Effector memory CD4-positive, alpha-beta T cell (primary cell): ENCODE results near the gene ADGRA3.

Experiments
- DNase-seq, 3 donors: peaks; one replicate each; pipeline ENCODE4 v3.0.0-alpha.2; 2020
- H3K27ac ChIP-seq: 2 replicates; pipeline ENCODE4 v1.7.0; 2013; ENCODE audit warnings: mild to moderate bottlenecking, low read length, moderate library complexity; ENCODE audit not compliant: insufficient read depth, poor library complexity, severe bottlenecking
- H3K27me3 ChIP-seq: replicated peaks from 2 replicates; pipeline ENCODE4 v1.7.0; 2013; ENCODE audit warnings: mild to moderate bottlenecking, low read length; ENCODE audit not compliant: insufficient read depth, control insufficient read depth, poor library complexity, severe bottlenecking
- H3K36me3 ChIP-seq: 2 replicates; pipeline ENCODE4 v1.7.0; 2013; ENCODE audit warnings: mild to moderate bottlenecking, low read length, moderate library complexity; ENCODE audit not compliant: control insufficient read depth, insufficient read depth
- H3K4me1 ChIP-seq: 2 replicates; pipeline ENCODE4 v1.7.0; 2013; ENCODE audit warnings: low read length, mild to moderate bottlenecking; ENCODE audit not compliant: control insufficient read depth, insufficient read depth, poor library complexity, severe bottlenecking
- H3K4me3 ChIP-seq: 2 replicates; pipeline ENCODE4 v1.7.0; 2013; ENCODE audit warnings: low read length, low read depth, mild to moderate bottlenecking; ENCODE audit not compliant: insufficient read depth, poor library complexity, severe bottlenecking
- H3K9me3 ChIP-seq: 2 replicates; pipeline ENCODE4 v1.7.0; 2013; ENCODE audit warnings: mild to moderate bottlenecking, low read length, moderate library complexity; ENCODE audit not compliant: control insufficient read depth

The ADGRA3 gene

GRCh38 chr4:22456291-22456690 lies 59.6 kb downstream of the ADGRA3 start:
- no peaks in the 10 kb centered on the region for H3K4me1 ChIP-seq
- H3K27ac ChIP-seq = no peak overlapping the region
- no peaks in the 10 kb centered on the region for H3K9me3 ChIP-seq
- no peaks in the 10 kb centered on the region for H3K36me3 ChIP-seq
- no peaks in the 10 kb centered on the region for H3K27me3 ChIP-seq
- no peak overlapping the region for H3K4me3 ChIP-seq
- DNase-seq = no peak

- Histone ChIP-seq H3K27ac (no peak overlapping the region), H3K9me3 (no peaks in the 10 kb centered on the region), H3K4me1 (no peaks in the 10 kb centered on the region), H3K27me3 (no peaks in the 10 kb centered on the region), H3K36me3 (no peaks in the 10 kb centered on the region), H3K4me3 (no peak overlapping the region)
- no peak for DNase-seq
These were observed 60.9 kb downstream of the ADGRA3 start for GRCh38 chr4:22454955-22455354.

GRCh38 chr4:22454216-22454838 lies 61.5 kb downstream of the ADGRA3 start:
- no peaks in the 10 kb centered on the region for H3K4me1 ChIP-seq
- no peaks in the 10 kb centered on the region for H3K27me3 ChIP-seq
- H3K27ac ChIP-seq = no peak overlapping the region
- H3K4me3 ChIP-seq = no peak overlapping the region
- H3K36me3 ChIP-seq = no peaks in the 10 kb centered on the region
- H3K9me3 ChIP-seq = no peaks in the 10 kb centered on the region
- DNase-seq = no peak

- Histone ChIP-seq H3K36me3 (no peaks in the 10 kb centered on the region), H3K9me3 (no peaks in the 10 kb centered on the region), H3K27ac (no peak overlapping the region), H3K27me3 (no peaks in the 10 kb centered on the region), H3K4me3 (no peak overlapping the region), H3K4me1 (no peaks in the 10 kb centered on the region)
- DNase-seq = no peak
These were observed 71.1 kb downstream of the ADGRA3 start for GRCh38 chr4:22444813-22445212.

GRCh38 chr4:22442956-22443355 lies 72.9 kb downstream of the ADGRA3 start:
- no peaks in the 10 kb centered on the region for H3K9me3 ChIP-seq
- no peaks in the 10 kb centered on the region for H3K36me3 ChIP-seq
- H3K4me3 ChIP-seq = no peak overlapping the region
- no peaks in the 10 kb centered on the region for H3K4me1 ChIP-seq
- DNase-seq = no peak
- no peaks in the 10 kb centered on the region for H3K27me3 ChIP-seq
- no peak overlapping the region for H3K27ac ChIP-seq

- no peak for DNase-seq
- H3K9me3 ChIP-seq = no peaks in the 10 kb centered on the region
- no peak overlapping the region for H3K4me3 ChIP-seq
- no peaks in the 10 kb centered on the region for H3K27me3 ChIP-seq
- H3K4me1 ChIP-seq = no peaks in the 10 kb centered on the region
- no peak overlapping the region for H3K27ac ChIP-seq
- H3K36me3 ChIP-seq = no peaks in the 10 kb centered on the region
These were observed 74.9 kb downstream of the ADGRA3 start for GRCh38 chr4:22440999-22441398.

GRCh38 chr4:22439947-22440346 lies 75.9 kb downstream of the ADGRA3 start:
- Histone ChIP-seq H3K4me3 (no peak overlapping the region), H3K9me3 (no peaks in the 10 kb centered on the region), H3K27ac (no peak overlapping the region), H3K27me3 (no peaks in the 10 kb centered on the region), H3K36me3 (no peaks in the 10 kb centered on the region), H3K4me1 (no peaks in the 10 kb centered on the region)
- no peak for DNase-seq

GRCh38 chr4:22435652-22436051 lies 80.2 kb downstream of the ADGRA3 start:
- H3K4me1 ChIP-seq = no peaks in the 10 kb centered on the region
- H3K27me3 ChIP-seq = no peaks in the 10 kb centered on the region
- no peaks in the 10 kb centered on the region for H3K9me3 ChIP-seq
- H3K27ac ChIP-seq = no peak overlapping the region
- no peak overlapping the region for H3K4me3 ChIP-seq
- H3K36me3 ChIP-seq = no peaks in the 10 kb centered on the region
- no peak for DNase-seq

GRCh38 chr4:22434895-22435294 lies 81.0 kb downstream of the ADGRA3 start:
- Histone ChIP-seq H3K4me1 (no peaks in the 10 kb centered on the region), H3K27ac (no peak overlapping the region), H3K36me3 (no peaks in the 10 kb centered on the region), H3K4me3 (no peak overlapping the region), H3K27me3 (no peaks in the 10 kb centered on the region), H3K9me3 (no peaks in the 10 kb centered on the region)
- no peak for DNase-seq

GRCh38 chr4:22430626-22431025 lies 85.2 kb downstream of the ADGRA3 start:
- H3K27ac ChIP-seq = no peak overlapping the region
- H3K4me1 ChIP-seq = no peaks in the 10 kb centered on the region
- no peak overlapping the region for H3K4me3 ChIP-seq
- no peaks in the 10 kb centered on the region for H3K36me3 ChIP-seq
- H3K9me3 ChIP-seq = no peaks in the 10 kb centered on the region
- no peak for DNase-seq
- H3K27me3 ChIP-seq = no peaks in the 10 kb centered on the region
